ENCODE data around the gene BLVRB.
"Not testable (repeated sequence)": the region's sequence is repeated elsewhere in the genome, so short reads cannot be mapped to it uniquely, and the experiment has no call there.

DNA sequence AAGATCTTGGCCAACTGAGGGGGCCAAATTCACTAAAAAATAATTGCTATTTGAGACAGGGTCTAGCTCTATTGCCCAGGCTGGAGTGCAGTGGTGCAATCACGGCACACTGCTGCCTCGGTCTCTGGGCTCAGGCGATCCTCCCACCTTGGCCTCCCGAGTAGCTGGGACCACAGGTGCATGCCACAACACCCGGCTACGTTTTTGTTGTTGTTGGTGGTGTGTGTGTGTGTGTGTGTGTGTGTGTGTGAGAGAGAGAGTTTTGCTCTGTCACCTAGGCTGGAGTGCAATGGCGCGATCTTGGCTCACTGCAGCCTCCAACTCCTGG, 57.0 kb downstream of the BLVRB start:
- TF ChIP-seq, protein P1, sequence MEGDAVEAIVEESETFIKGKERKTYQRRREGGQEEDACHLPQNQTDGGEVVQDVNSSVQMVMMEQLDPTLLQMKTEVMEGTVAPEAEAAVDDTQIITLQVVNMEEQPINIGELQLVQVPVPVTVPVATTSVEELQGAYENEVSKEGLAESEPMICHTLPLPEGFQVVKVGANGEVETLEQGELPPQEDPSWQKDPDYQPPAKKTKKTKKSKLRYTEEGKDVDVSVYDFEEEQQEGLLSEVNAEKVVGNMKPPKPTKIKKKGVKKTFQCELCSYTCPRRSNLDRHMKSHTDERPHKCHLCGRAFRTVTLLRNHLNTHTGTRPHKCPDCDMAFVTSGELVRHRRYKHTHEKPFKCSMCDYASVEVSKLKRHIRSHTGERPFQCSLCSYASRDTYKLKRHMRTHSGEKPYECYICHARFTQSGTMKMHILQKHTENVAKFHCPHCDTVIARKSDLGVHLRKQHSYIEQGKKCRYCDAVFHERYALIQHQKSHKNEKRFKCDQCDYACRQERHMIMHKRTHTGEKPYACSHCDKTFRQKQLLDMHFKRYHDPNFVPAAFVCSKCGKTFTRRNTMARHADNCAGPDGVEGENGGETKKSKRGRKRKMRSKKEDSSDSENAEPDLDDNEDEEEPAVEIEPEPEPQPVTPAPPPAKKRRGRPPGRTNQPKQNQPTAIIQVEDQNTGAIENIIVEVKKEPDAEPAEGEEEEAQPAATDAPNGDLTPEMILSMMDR (IDR thresholded peaks at IDR 0.05), result not testable (repeated sequence)
- TF ChIP-seq POLR2AphosphoS5, TCF7L2 (IDR thresholded peaks at IDR 0.05; ENCODE audit: low read depth, low read length): not testable (repeated sequence)
